H9 (cell line): Measurements from ENCODE around the gene DTNB. TPM values are rescaled to one million over a fixed set of nuclear protein-coding genes. Genes with fewer than 3 reads are reported as not detected.
A peak's percentile ranks its signal among the peaks of the same experiment; 100 is the strongest.

Experiments
- DNase-seq: peaks from one replicate; pipeline ENCODE4 v3.0.0-alpha.2; 2017
- H2AFZ ChIP-seq: one replicate; pipeline ENCODE4 v1.6.1; 2013; ENCODE audit warnings: mild to moderate bottlenecking, low read length, control low read depth, moderate library complexity
- H2AK5ac ChIP-seq: 2 replicates; pipeline ENCODE4 v1.6.1; 2013; ENCODE audit warnings: low read length, control low read depth, mixed read lengths; ENCODE audit not compliant: insufficient read length
- H2BK120ac ChIP-seq: one replicate; pipeline ENCODE4 v1.6.1; 2013; ENCODE audit warnings: low read depth, mild to moderate bottlenecking, low read length, control low read depth, inconsistent platforms; ENCODE audit not compliant: poor library complexity, severe bottlenecking
- H2BK12ac ChIP-seq: 2 replicates; pipeline ENCODE4 v1.6.1; 2013; ENCODE audit warnings: low read length, control low read depth, mixed read lengths, low read depth; ENCODE audit not compliant: insufficient read length
- H2BK15ac ChIP-seq: 2 replicates; pipeline ENCODE4 v1.6.1; 2013; ENCODE audit warnings: low read depth, low read length, control low read depth
- H2BK20ac ChIP-seq: one replicate; pipeline ENCODE4 v1.6.1; 2013; ENCODE audit warnings: low read depth, mild to moderate bottlenecking, low read length, control low read depth, inconsistent platforms; ENCODE audit not compliant: poor library complexity, severe bottlenecking
- H2BK5ac ChIP-seq: 2 replicates; pipeline ENCODE4 v1.6.1; 2013; ENCODE audit warnings: low read length, control low read depth, mixed read lengths; ENCODE audit not compliant: insufficient read length
- H3K14ac ChIP-seq: 2 replicates; pipeline ENCODE4 v1.6.1; 2013; ENCODE audit warnings: low read length, control low read depth; ENCODE audit not compliant: insufficient read depth
- H3K18ac ChIP-seq: 2 replicates; pipeline ENCODE4 v1.6.1; 2013; ENCODE audit warnings: low read depth, mild to moderate bottlenecking, mixed read lengths, low read length, control low read depth; ENCODE audit not compliant: insufficient read length
- H3K23ac ChIP-seq: 2 replicates; pipeline ENCODE4 v1.6.1; 2013; ENCODE audit warnings: low read length, control low read depth, mixed read lengths, low read depth; ENCODE audit not compliant: insufficient read length
- H3K23me2 ChIP-seq: 2 replicates; pipeline ENCODE4 v1.6.1; 2013; ENCODE audit warnings: low read depth, mild to moderate bottlenecking, mixed read lengths, low read length, control low read depth; ENCODE audit not compliant: insufficient read length, poor library complexity, severe bottlenecking
- H3K27ac ChIP-seq: 2 replicates; pipeline ENCODE4 v1.5.1; 2013; ENCODE audit warnings: low read length, control low read depth, mixed read lengths, low read depth; ENCODE audit not compliant: insufficient read length
- H3K27me3 ChIP-seq: 2 replicates; pipeline ENCODE4 v1.6.1; 2013; ENCODE audit warnings: low read length, control low read depth, inconsistent platforms; ENCODE audit not compliant: insufficient read depth
- H3K4ac ChIP-seq: 2 replicates; pipeline ENCODE4 v1.6.1; 2013; ENCODE audit warnings: low read depth, mild to moderate bottlenecking, control low read depth, inconsistent platforms, low read length, moderate library complexity
- H3K4me1 ChIP-seq: 2 replicates; pipeline ENCODE4 v1.6.1; 2013; ENCODE audit warnings: low read length, control low read depth, inconsistent platforms; ENCODE audit not compliant: insufficient read depth
- H3K4me2 ChIP-seq: 2 replicates; pipeline ENCODE4 v1.6.1; 2013; ENCODE audit warnings: low read length, control low read depth, mixed read lengths; ENCODE audit not compliant: insufficient read length, insufficient read depth
- H3K56ac ChIP-seq: 2 replicates; pipeline ENCODE4 v1.6.1; 2013; ENCODE audit warnings: low read depth, mild to moderate bottlenecking, mixed read lengths, low read length, control low read depth; ENCODE audit not compliant: insufficient read length
- H3K79me1 ChIP-seq: 2 replicates; pipeline ENCODE4 v1.6.1; 2013; ENCODE audit warnings: low read depth, mild to moderate bottlenecking, moderate library complexity, low read length, control low read depth, inconsistent platforms; ENCODE audit not compliant: insufficient read depth, poor library complexity, severe bottlenecking
- H3K79me2 ChIP-seq: 2 replicates; pipeline ENCODE4 v1.6.1; 2013; ENCODE audit warnings: low read length, control low read depth, inconsistent platforms; ENCODE audit not compliant: insufficient read depth
- H3K9ac ChIP-seq: 2 replicates; pipeline ENCODE4 v1.6.1; 2013; ENCODE audit warnings: low read length, control low read depth, mixed read lengths; ENCODE audit not compliant: insufficient read length; ENCODE audit errors: extremely low read depth
- H3K9me3 ChIP-seq: one replicate; pipeline ENCODE4 v1.6.1; 2013; ENCODE audit warnings: low read depth, low read length, inconsistent platforms; ENCODE audit not compliant: control insufficient read depth
- H3T11ph ChIP-seq: one replicate; pipeline ENCODE4 v1.6.1; 2013; ENCODE audit warnings: mild to moderate bottlenecking, low read length, control low read depth, inconsistent platforms
- H4K20me1 ChIP-seq: one replicate; pipeline ENCODE4 v1.6.1; 2013; ENCODE audit not compliant: control insufficient read depth, insufficient read length, insufficient read depth
- H4K5ac ChIP-seq: 2 replicates; pipeline ENCODE4 v1.6.1; 2013; ENCODE audit warnings: low read depth, mild to moderate bottlenecking, mixed read lengths, low read length, control low read depth; ENCODE audit not compliant: insufficient read length
- H4K8ac ChIP-seq: replicated peaks from 2 replicates; pipeline ENCODE4 v1.6.1; 2013; ENCODE audit warnings: low read length, control low read depth, mixed read lengths, low read depth; ENCODE audit not compliant: insufficient read length
- H4K91ac ChIP-seq: 2 replicates; pipeline ENCODE4 v1.6.1; 2013; ENCODE audit warnings: low read depth, mild to moderate bottlenecking, moderate library complexity, mixed read lengths, low read length, control low read depth; ENCODE audit not compliant: insufficient read length
- H3K27ac Mint-ChIP-seq, 3 experiments: 2 replicates in 2 of 3; 3 replicates in 1 of 3; pipeline ENCODE4 v1.8.0; 2020 to 2021; ENCODE audit warnings: mixed read lengths in 3 of 3, mild to moderate bottlenecking in 1 of 3, moderate library complexity in 1 of 3
- H3K27me3 Mint-ChIP-seq: 2 replicates; pipeline ENCODE4 v1.8.0; 2021; ENCODE audit warnings: low read depth, mild to moderate bottlenecking, moderate library complexity, mixed read lengths
- H3K36me3 Mint-ChIP-seq, 3 experiments: 2 replicates in 2 of 3; 3 replicates in 1 of 3; pipeline ENCODE4 v1.8.0; 2020 to 2021; ENCODE audit warnings: low read depth in 3 of 3, mixed read lengths in 3 of 3; ENCODE audit not compliant: insufficient read depth in 1 of 3
- H3K4me1 Mint-ChIP-seq, 2 experiments: 2 replicates each; pipeline ENCODE4 v1.8.0; 2020; ENCODE audit warnings: mixed read lengths in 2 of 2
- H3K4me3 Mint-ChIP-seq, 2 experiments: 2 replicates in 1 of 2; 3 replicates in 1 of 2; pipeline ENCODE4 v1.8.0; 2020 to 2021; ENCODE audit warnings: mild to moderate bottlenecking in 2 of 2, mixed read lengths in 2 of 2, moderate library complexity in 1 of 2
- H3K9me3 Mint-ChIP-seq, 2 experiments: 2 replicates in 1 of 2; 3 replicates in 1 of 2; pipeline ENCODE4 v1.8.0; 2020; ENCODE audit warnings: mild to moderate bottlenecking in 2 of 2, mixed read lengths in 2 of 2, moderate library complexity in 1 of 2
- WGBS: extraction: QIAGEN DNeasy Blood & Tissue Kit; methylation state at CpG from one replicate; pipeline ENCODE4 v1.1.7; 2013; ENCODE audit warnings: missing lambda C conversion rate, low lambda C conversion rate, mixed read lengths; ENCODE audit not compliant: insufficient read length; ENCODE audit errors: extremely low coverage; 5-methylcytosine and 5-hydroxymethylcytosine counted together
- total RNA-seq: library from RNA; stranded (reverse); gene quantifications from 2 replicates; pipeline ENCODE4 v1.2.1, GENCODE V29; 2021
- TF ChIP-seq, protein P1 (sequence below): fragments of 200-600 bp; sonication (generic); conservative IDR thresholded peaks from 3 replicates; pipeline ENCODE4 v1.8.0; 2021; ENCODE audit warnings: antibody characterized with exemption, mild to moderate bottlenecking

The DTNB gene
- total RNA-seq, 1 experiment from 2014 or later = 26.7 TPM

DNA sequence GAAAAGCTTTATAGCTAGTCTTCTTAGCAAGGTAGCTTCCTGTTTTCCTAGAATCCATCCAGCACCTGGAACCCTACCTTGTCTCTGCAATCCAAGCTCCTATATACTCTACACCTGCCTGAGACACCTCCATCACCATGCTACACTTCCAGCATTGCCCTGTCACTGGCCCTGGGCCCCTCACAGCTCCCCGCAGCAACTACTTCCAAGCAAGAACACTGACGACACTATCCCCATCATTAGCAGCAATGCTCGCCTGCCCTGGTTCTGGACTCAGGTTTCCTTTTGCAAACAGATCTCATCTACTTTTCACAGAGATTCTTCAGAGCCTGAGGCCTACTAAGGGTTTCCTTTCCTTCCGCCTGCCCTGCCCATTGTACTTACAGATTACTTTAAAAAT is 121.1 kb downstream of the DTNB start:
- no peak overlapping the region for H2BK120ac ChIP-seq
- H3K23ac ChIP-seq = no peak overlapping the region
- no peak overlapping the region for H2AFZ ChIP-seq
- H2BK15ac ChIP-seq = no peak overlapping the region
- no peak overlapping the region for H2BK20ac ChIP-seq
- no peak overlapping the region for H2BK5ac ChIP-seq
- no peaks in the 10 kb centered on the region for H3K4me1 ChIP-seq
- no peak overlapping the region for H2BK12ac ChIP-seq
- Mint-ChIP-seq H3K4me1 (no peaks in the 10 kb centered on the region; a peak in 1 of 4 replicates), H3K9me3 (no peaks in the 10 kb centered on the region), H3K27ac (peak overlapping the region in 1 of 3 experiments; percentile 13; a peak in 1 of 7 replicates), H3K36me3 (no peaks in the 10 kb centered on the region), H3K27me3 (no peaks in the 10 kb centered on the region), H3K4me3 (no peak overlapping the region)
- no peak overlapping the region for H3K14ac ChIP-seq
- no peak overlapping the region for H2AK5ac ChIP-seq
- H3K56ac ChIP-seq = no peak overlapping the region
- H4K5ac ChIP-seq = no peak overlapping the region
- no peaks in the 10 kb centered on the region for H3K79me2 ChIP-seq
- H3K4ac ChIP-seq = no peak overlapping the region
- no peak for DNase-seq
- H4K20me1 ChIP-seq = no peaks in the 10 kb centered on the region
- no peak overlapping the region for H3K4me2 ChIP-seq
- H3K9me3 ChIP-seq = no peaks in the 10 kb centered on the region
- no peak overlapping the region for H3T11ph ChIP-seq
- H3K23me2 ChIP-seq = no peaks in the 10 kb centered on the region
- H3K79me1 ChIP-seq = no peaks in the 10 kb centered on the region
- no peak overlapping the region for H3K27ac ChIP-seq
- H4K8ac ChIP-seq = no peak overlapping the region
- no peak overlapping the region for H3K18ac ChIP-seq
- no peaks in the 10 kb centered on the region for H3K27me3 ChIP-seq
- no CpG with 5 or more reads among the region's 4 CpGs for WGBS
- TF ChIP-seq, protein P1, sequence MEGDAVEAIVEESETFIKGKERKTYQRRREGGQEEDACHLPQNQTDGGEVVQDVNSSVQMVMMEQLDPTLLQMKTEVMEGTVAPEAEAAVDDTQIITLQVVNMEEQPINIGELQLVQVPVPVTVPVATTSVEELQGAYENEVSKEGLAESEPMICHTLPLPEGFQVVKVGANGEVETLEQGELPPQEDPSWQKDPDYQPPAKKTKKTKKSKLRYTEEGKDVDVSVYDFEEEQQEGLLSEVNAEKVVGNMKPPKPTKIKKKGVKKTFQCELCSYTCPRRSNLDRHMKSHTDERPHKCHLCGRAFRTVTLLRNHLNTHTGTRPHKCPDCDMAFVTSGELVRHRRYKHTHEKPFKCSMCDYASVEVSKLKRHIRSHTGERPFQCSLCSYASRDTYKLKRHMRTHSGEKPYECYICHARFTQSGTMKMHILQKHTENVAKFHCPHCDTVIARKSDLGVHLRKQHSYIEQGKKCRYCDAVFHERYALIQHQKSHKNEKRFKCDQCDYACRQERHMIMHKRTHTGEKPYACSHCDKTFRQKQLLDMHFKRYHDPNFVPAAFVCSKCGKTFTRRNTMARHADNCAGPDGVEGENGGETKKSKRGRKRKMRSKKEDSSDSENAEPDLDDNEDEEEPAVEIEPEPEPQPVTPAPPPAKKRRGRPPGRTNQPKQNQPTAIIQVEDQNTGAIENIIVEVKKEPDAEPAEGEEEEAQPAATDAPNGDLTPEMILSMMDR = no peak
- H4K91ac ChIP-seq = no peak overlapping the region
- H3K9ac ChIP-seq = no peak overlapping the region
